H1 (cell line): ENCODE data around the gene PGBD4. TPM values are rescaled to one million over a fixed set of nuclear protein-coding genes. Genes with fewer than 3 reads are reported as not detected.

Source experiments
- CTCF ChIA-PET: fragments of 300-600 bp; sonication (Branson Sonifier 250); formaldehyde crosslinking; loops from one replicate; lab custom pipeline; 2021; ENCODE audit not compliant: partially characterized antibody; lab: Charles Lee
- POLR2A ChIA-PET: fragments of 300-600 bp; sonication (Branson Sonifier 250); formaldehyde crosslinking; loops from one replicate; lab custom pipeline; 2021; ENCODE audit warnings: inconsistent platforms; ENCODE audit not compliant: partially characterized antibody; lab: Charles Lee
- DNase-seq, 2 experiments: peaks; one replicate each; pipeline versions ENCODE4 v3.0.0 to v3.0.0-alpha.2; 2010 to 2022; ENCODE audit warnings: low spot score in 2 of 2, low read depth in 1 of 2, mixed read lengths in 1 of 2
- FAIRE-seq: peaks from 2 replicates; lab custom pipeline; 2011; peaks lifted over from hg19 to GRCh38; lab: Jason Lieb, UNC
- H2AFZ ChIP-seq: 2 replicates; pipeline ENCODE4 v1.8.1; 2012; ENCODE audit warnings: low read length, inconsistent platforms
- H2AK5ac ChIP-seq: 2 replicates; pipeline ENCODE4 v1.6.1; 2013; ENCODE audit warnings: low read depth, low read length
- H2BK120ac ChIP-seq: replicated peaks from 2 replicates; pipeline ENCODE3; 2013; ENCODE audit warnings: low read depth, low read length, inconsistent platforms
- H2BK12ac ChIP-seq: 2 replicates; pipeline ENCODE4 v1.6.1; 2013; ENCODE audit warnings: low read depth, low read length
- H2BK15ac ChIP-seq: 2 replicates; pipeline ENCODE4 v1.6.1; 2013; ENCODE audit warnings: low read length
- H2BK20ac ChIP-seq: 2 replicates; pipeline ENCODE4 v1.6.1; 2013; ENCODE audit warnings: low read length
- H2BK5ac ChIP-seq: 2 replicates; pipeline ENCODE4 v1.6.1; 2013; ENCODE audit warnings: low read depth, low read length
- H3K14ac ChIP-seq: 2 replicates; pipeline ENCODE4 v1.6.1; 2013; ENCODE audit warnings: inconsistent platforms; ENCODE audit not compliant: insufficient read length
- H3K18ac ChIP-seq: 2 replicates; pipeline ENCODE4 v1.6.1; 2013; ENCODE audit warnings: low read length; ENCODE audit errors: extremely low read depth
- H3K23ac ChIP-seq: 2 replicates; pipeline ENCODE4 v1.6.1; 2013; ENCODE audit warnings: inconsistent platforms; ENCODE audit not compliant: insufficient read length
- H3K23me2 ChIP-seq: 2 replicates; pipeline ENCODE4 v1.6.1; 2013; ENCODE audit warnings: low read depth, low read length
- H3K27ac ChIP-seq: 2 replicates; pipeline ENCODE4 v1.6.1; 2011; ENCODE audit warnings: low read depth, low read length, inconsistent platforms
- H3K27me3 ChIP-seq, 4 experiments: replicated peaks in 1 of 4; 1 replicate in 1 of 4; 2 replicates in 3 of 4; pipeline versions ENCODE4 v1.6.1 to v1.8.1; 2011 to 2013; ENCODE audit warnings: low read length in 3 of 4, mild to moderate bottlenecking in 3 of 4, inconsistent platforms in 2 of 4, mixed read lengths in 2 of 4, moderate library complexity in 1 of 4; ENCODE audit not compliant: control insufficient read depth in 3 of 4, insufficient read depth in 3 of 4; ENCODE audit errors: extremely low read depth in 1 of 4
- H3K36me3 ChIP-seq, 4 experiments: 2 replicates each; pipeline versions ENCODE4 v1.6.1 to v1.8.1; 2011 to 2013; ENCODE audit warnings: mild to moderate bottlenecking in 4 of 4, low read length in 3 of 4, moderate library complexity in 2 of 4, control low read depth in 1 of 4, inconsistent platforms in 1 of 4; ENCODE audit not compliant: insufficient read depth in 4 of 4, control insufficient read depth in 2 of 4
- H3K4ac ChIP-seq: replicated peaks from 2 replicates; pipeline ENCODE3; 2013; ENCODE audit warnings: low read length, low read depth, mixed read lengths, inconsistent platforms; ENCODE audit not compliant: insufficient read length
- H3K4me1 ChIP-seq, 4 experiments: replicated peaks in 1 of 4; 1 replicate in 1 of 4; 2 replicates in 3 of 4; pipeline versions ENCODE4 v1.6.1 to v1.8.1; 2011 to 2013; ENCODE audit warnings: low read length in 3 of 4, inconsistent platforms in 2 of 4, mixed read lengths in 1 of 4; ENCODE audit not compliant: insufficient read depth in 4 of 4, control insufficient read depth in 3 of 4
- H3K4me2 ChIP-seq, 2 experiments: 2 replicates each; pipeline versions ENCODE4 v1.6.1 to v1.8.1; 2011 to 2013; ENCODE audit warnings: low read depth in 2 of 2, low read length in 2 of 2, control low read depth in 1 of 2, inconsistent platforms in 1 of 2, mild to moderate bottlenecking in 1 of 2; ENCODE audit not compliant: insufficient read depth in 1 of 2
- H3K4me3 ChIP-seq, 4 experiments: fragments of 200-600, 300-600 bp in 1 of 4; sonication (generic), shearing (Covaris generic), sonication (Bioruptor Twin) in 1 of 4; 2 replicates each; pipeline versions ENCODE4 v1.5.1 to v1.8.1; 2011 to 2016; ENCODE audit warnings: low read length in 4 of 4, low read depth in 3 of 4, control low read depth in 2 of 4, inconsistent platforms in 2 of 4, mild to moderate bottlenecking in 2 of 4, mixed read lengths in 1 of 4, moderate library complexity in 1 of 4; ENCODE audit not compliant: insufficient read depth in 2 of 4; ENCODE audit errors: extremely low read depth in 1 of 4
- H3K56ac ChIP-seq: replicated peaks from 2 replicates; pipeline ENCODE3; 2013; ENCODE audit warnings: low read depth, mild to moderate bottlenecking, mixed read lengths, low read length, inconsistent platforms; ENCODE audit not compliant: insufficient read length
- H3K79me1 ChIP-seq: 2 replicates; pipeline ENCODE4 v1.6.1; 2013; ENCODE audit warnings: low read depth, low read length, control low read depth
- H3K79me2 ChIP-seq, 2 experiments: 2 replicates each; pipeline versions ENCODE4 v1.6.1 to v1.8.1; 2012 to 2013; ENCODE audit warnings: low read length in 2 of 2, mild to moderate bottlenecking in 2 of 2, inconsistent platforms in 1 of 2; ENCODE audit not compliant: insufficient read depth in 2 of 2, control insufficient read depth in 1 of 2
- H3K9ac ChIP-seq, 4 experiments: replicated peaks in 1 of 4; 1 replicate in 1 of 4; 2 replicates in 3 of 4; pipeline versions ENCODE4 v1.6.1 to v1.8.1; 2011 to 2013; ENCODE audit warnings: low read depth in 3 of 4, low read length in 3 of 4, control low read depth in 2 of 4, mild to moderate bottlenecking in 2 of 4, moderate library complexity in 2 of 4, inconsistent platforms in 1 of 4; ENCODE audit errors: extremely low read depth in 1 of 4
- H3K9me3 ChIP-seq, 2 experiments: 2 replicates each; pipeline versions ENCODE4 v1.6.1 to v1.8.1; 2012 to 2013; ENCODE audit warnings: mild to moderate bottlenecking in 2 of 2, moderate library complexity in 2 of 2, control low read depth in 1 of 2, inconsistent platforms in 1 of 2, low read depth in 1 of 2, low read length in 1 of 2, mixed read lengths in 1 of 2; ENCODE audit not compliant: insufficient read depth in 2 of 2
- H4K20me1 ChIP-seq, 2 experiments: replicated peaks in 1 of 2; 2 replicates each; pipeline versions ENCODE3 to v1.8.1; 2011 to 2013; ENCODE audit warnings: inconsistent platforms in 2 of 2, low read length in 2 of 2, mild to moderate bottlenecking in 1 of 2; ENCODE audit not compliant: insufficient read depth in 2 of 2, control insufficient read depth in 1 of 2
- H4K5ac ChIP-seq: 2 replicates; pipeline ENCODE4 v1.6.1; 2013; ENCODE audit warnings: low read length, low read depth, mixed read lengths, inconsistent platforms; ENCODE audit not compliant: insufficient read length
- H4K8ac ChIP-seq: 2 replicates; pipeline ENCODE4 v1.8.0; 2013; ENCODE audit warnings: mild to moderate bottlenecking, moderate library complexity, low read length, inconsistent platforms; ENCODE audit not compliant: insufficient read depth; ENCODE audit errors: extremely low read depth
- H4K91ac ChIP-seq: replicated peaks from 2 replicates; pipeline ENCODE3; 2013; ENCODE audit warnings: low read length, mixed read lengths, inconsistent platforms; ENCODE audit not compliant: insufficient read length
- ASH2L ChIP-seq: fragments of 200-600, 300-600 bp; sonication (generic); IDR thresholded peaks from one replicate; pipeline ENCODE4 v1.7.1; 2017; ENCODE audit warnings: low read length
- BACH1 ChIP-seq: IDR thresholded peaks from 2 replicates; pipeline ENCODE4 v1.6.1; 2012; ENCODE audit warnings: low read length, improper control_type of control experiment
- CBX5 ChIP-seq: fragments of 300-800, 300-1000 bp; sonication (generic); IDR thresholded peaks from 2 replicates; pipeline ENCODE4 v1.7.1; 2016; ENCODE audit warnings: antibody characterized with exemption, low read length, low read depth
- CTBP2 ChIP-seq: IDR thresholded peaks from 2 replicates; pipeline ENCODE4 v1.7.0; 2011; ENCODE audit warnings: borderline replicate concordance, mild to moderate bottlenecking, moderate library complexity, mixed read lengths, low read length; ENCODE audit not compliant: insufficient read depth, insufficient read length
- E2F6 ChIP-seq: IDR thresholded peaks from 2 replicates; pipeline ENCODE4 v1.6.1; 2012; ENCODE audit warnings: inconsistent platforms
- EGR1 ChIP-seq: IDR thresholded peaks from 2 replicates; pipeline ENCODE4 v1.6.1; 2011; ENCODE audit warnings: low read depth, low read length, borderline replicate concordance
- JUND ChIP-seq: IDR thresholded peaks from 2 replicates; pipeline ENCODE4 v1.6.1; 2011; ENCODE audit warnings: mild to moderate bottlenecking, improper control_type of control experiment, low read length
- MAFK ChIP-seq: IDR thresholded peaks from 2 replicates; pipeline ENCODE4 v1.6.1; 2012; ENCODE audit warnings: low read depth, mild to moderate bottlenecking, improper control_type of control experiment, low read length
- NANOG ChIP-seq: IDR thresholded peaks from 2 replicates; pipeline ENCODE4 v1.6.1; 2011; ENCODE audit warnings: low read length, low read depth, mild to moderate bottlenecking, inconsistent platforms; ENCODE audit not compliant: insufficient read depth, poor library complexity, severe bottlenecking
- PHF8 ChIP-seq: fragments of 200-600 bp; sonication (generic); conservative IDR thresholded peaks from 2 replicates; pipeline ENCODE4 v1.7.1; 2012; ENCODE audit warnings: low read depth, mild to moderate bottlenecking, inconsistent platforms, low read length, moderate library complexity
- POLR2AphosphoS5 ChIP-seq: IDR thresholded peaks from 2 replicates; pipeline ENCODE4 v1.6.1; 2011; ENCODE audit warnings: low read depth, low read length
- USF2 ChIP-seq: IDR thresholded peaks from 2 replicates; pipeline ENCODE4 v1.6.1; 2011; ENCODE audit warnings: low read length, improper control_type of control experiment
- WGBS, 2 experiments: shearing (Covaris generic) in 1 of 2; methylation state at CpG; one replicate each; pipeline versions ENCODE4 v1.1.6 to v1.1.7; 2013 to 2015; ENCODE audit warnings: low lambda C conversion rate in 2 of 2, mixed read lengths in 2 of 2, inconsistent platforms in 1 of 2, low coverage in 1 of 2, missing lambda C conversion rate in 1 of 2; ENCODE audit not compliant: insufficient replicate concordance in 2 of 2, insufficient coverage in 1 of 2, insufficient read length in 1 of 2; ENCODE audit errors: extremely low coverage in 1 of 2, missing lambda C conversion rate in 1 of 2; 5-methylcytosine and 5-hydroxymethylcytosine counted together
- polyA plus RNA-seq, 7 experiments: library from polyadenylated mRNA; depleted of rRNA in 3 of 7; stranded (reverse) in 5 of 7; unstranded in 2 of 7; fragments of >200 nt in 5 of 7; fragments of 200-250 nt in 2 of 7; gene quantifications; 1 replicate in 5 of 7; 2 replicates in 1 of 7; 4 replicates in 1 of 7; pipeline versions ENCODE4 v1.2.1 to v1.2.3, GENCODE V29; 2011 to 2013; ENCODE audit warnings: missing spikeins in 2 of 7, mixed read lengths in 2 of 7
- total RNA-seq: library from RNA; stranded (reverse); fragmentation: NEBNext Ultra II Directional; extraction: Animal tissue kit (Norgen Biotek cat#: 25700); gene quantifications from 2 replicates; pipeline ENCODE4 v1.2.1, GENCODE V29; 2021

The PGBD4 gene
- total and polyA plus RNA-seq, 2 of the 8 experiments (the other 6 are each of a cell fraction or from before 2014, with no cell fraction given) = 0.68 to 0.76 TPM

- Histone ChIP-seq H3K56ac (no peak overlapping the region), H2BK5ac (no peak overlapping the region), H3K14ac (no peak overlapping the region), H2AK5ac (no peak overlapping the region), H3K4ac (no peak overlapping the region), H2BK20ac (no peak overlapping the region), H3K4me3 (no peak overlapping the region), H3K27ac (no peak overlapping the region), H4K91ac (no peak overlapping the region), H3K23me2 (no peaks in the 10 kb centered on the region; the same call in 1 of the 2 replicates), H3K4me1 (peaks cover 0 to 3% (median 0%) of the 10 kb centered on the region in 4 experiments; a peak in 1 of 7 replicates), H3K36me3 (peaks cover 0 to 42% (median 5%) of the 10 kb centered on the region in 4 experiments; a peak in 7 of 8 replicates), H4K8ac (no peak overlapping the region), H4K5ac (no peak overlapping the region), H4K20me1 (no peaks in the 10 kb centered on the region), H2BK15ac (no peak overlapping the region), H2BK120ac (no peak overlapping the region), H3K79me1 (no peaks in the 10 kb centered on the region), H3K18ac (no peak overlapping the region), H3K79me2 (no peaks in the 10 kb centered on the region), H3K4me2 (no peak overlapping the region), H3K27me3 (no peaks in the 10 kb centered on the region), H2AFZ (no peak overlapping the region), H3K9me3 (no peaks in the 10 kb centered on the region), H3K23ac (no peak overlapping the region), H3K9ac (no peak overlapping the region), H2BK12ac (no peak overlapping the region)
- no peak for FAIRE-seq
- DNase-seq = no peak
- CTCF ChIA-PET = interaction anchor here (0.9 to 3.9 kb wide), 4 partner anchors 11 to 92 kb away, joined by 3 to 21 read pairs (median 4); no protein-coding TSS in a partner anchor
- 86% methylated on average over 7 of the region's 7 CpGs; no CpG with 5 or more reads in 1 of the 2 experiments for WGBS, 2 experiments
- POLR2A ChIA-PET = interaction anchor here (1.2 to 1.5 kb wide), 2 partner anchors 11 to 15 kb away, joined by 3 to 4 read pairs; no protein-coding TSS in a partner anchor
- TF ChIP-seq JUND (0 out of 2 replicates have a peak, but pooled peaks have one; percentile 36), EGR1 (no peak), E2F6 (no peak), CBX5 (no peak), ASH2L (no peak), CTBP2 (no peak), BACH1 (peak; percentile 84), PHF8 (no peak), MAFK (peak; percentile 79), USF2 (no peak), POLR2AphosphoS5 (no peak), NANOG (no peak)
Measured at GRCh38 chr15:34154725-34155204, 52.9 kb downstream of the PGBD4 start.
